ENCODE measurements around the gene PANX3.

DNA sequence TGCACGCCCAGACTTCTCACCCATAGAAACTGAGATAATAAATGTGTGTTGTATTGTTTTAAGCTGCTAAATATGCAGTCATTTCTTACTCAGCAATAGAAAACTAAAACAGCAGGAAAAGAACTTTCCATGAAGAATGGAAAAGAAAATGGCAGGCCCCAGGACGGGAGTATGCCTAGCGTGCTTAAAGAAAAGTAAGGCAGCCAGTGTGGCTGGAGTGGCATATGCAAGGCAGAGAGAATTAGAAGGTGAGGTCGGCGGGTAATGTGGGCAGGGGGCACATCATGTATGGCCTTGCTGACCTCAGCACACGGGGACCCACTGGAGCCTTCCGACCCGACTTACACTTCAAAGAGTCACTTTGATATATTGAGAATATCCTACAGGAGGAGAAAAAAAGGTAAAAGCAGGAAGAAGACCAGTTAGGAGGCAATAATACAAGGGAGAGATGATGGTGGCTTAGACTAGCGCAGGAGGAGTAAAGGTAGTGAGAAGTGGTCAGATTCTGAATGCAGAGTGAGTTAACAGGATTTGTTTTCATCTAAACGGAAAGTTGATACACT is 31.9 kb downstream of the PANX3 start:
- no peak for TF ChIP-seq BRCA1 (IDR thresholded peaks at IDR 0.05; ENCODE audit: low read depth, low read length)
- TF ChIP-seq ESRRA (IDR thresholded peaks at IDR 0.05; ENCODE audit: low read length), result no peak
- TF ChIP-seq CTCF (IDR thresholded peaks at IDR 0.05 in 2 of 3, conservative IDR thresholded peaks at IDR 0.05 in 1 of 3; ENCODE audit: control insufficient read depth in 2 of 3, extremely low read depth in 1 of 3, insufficient read depth in 1 of 3, low read depth in 3 of 3, low read length in 3 of 3), result no peak
- TF ChIP-seq YY1 (IDR thresholded peaks at IDR 0.05; ENCODE audit: low read depth, low read length), result no peak
- TF ChIP-seq, protein P1, sequence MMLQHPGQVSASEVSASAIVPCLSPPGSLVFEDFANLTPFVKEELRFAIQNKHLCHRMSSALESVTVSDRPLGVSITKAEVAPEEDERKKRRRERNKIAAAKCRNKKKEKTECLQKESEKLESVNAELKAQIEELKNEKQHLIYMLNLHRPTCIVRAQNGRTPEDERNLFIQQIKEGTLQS (IDR thresholded peaks at IDR 0.05; ENCODE audit: borderline replicate concordance, extremely low read depth, low read depth, low read length), result no peak
- TF ChIP-seq, protein P2, sequence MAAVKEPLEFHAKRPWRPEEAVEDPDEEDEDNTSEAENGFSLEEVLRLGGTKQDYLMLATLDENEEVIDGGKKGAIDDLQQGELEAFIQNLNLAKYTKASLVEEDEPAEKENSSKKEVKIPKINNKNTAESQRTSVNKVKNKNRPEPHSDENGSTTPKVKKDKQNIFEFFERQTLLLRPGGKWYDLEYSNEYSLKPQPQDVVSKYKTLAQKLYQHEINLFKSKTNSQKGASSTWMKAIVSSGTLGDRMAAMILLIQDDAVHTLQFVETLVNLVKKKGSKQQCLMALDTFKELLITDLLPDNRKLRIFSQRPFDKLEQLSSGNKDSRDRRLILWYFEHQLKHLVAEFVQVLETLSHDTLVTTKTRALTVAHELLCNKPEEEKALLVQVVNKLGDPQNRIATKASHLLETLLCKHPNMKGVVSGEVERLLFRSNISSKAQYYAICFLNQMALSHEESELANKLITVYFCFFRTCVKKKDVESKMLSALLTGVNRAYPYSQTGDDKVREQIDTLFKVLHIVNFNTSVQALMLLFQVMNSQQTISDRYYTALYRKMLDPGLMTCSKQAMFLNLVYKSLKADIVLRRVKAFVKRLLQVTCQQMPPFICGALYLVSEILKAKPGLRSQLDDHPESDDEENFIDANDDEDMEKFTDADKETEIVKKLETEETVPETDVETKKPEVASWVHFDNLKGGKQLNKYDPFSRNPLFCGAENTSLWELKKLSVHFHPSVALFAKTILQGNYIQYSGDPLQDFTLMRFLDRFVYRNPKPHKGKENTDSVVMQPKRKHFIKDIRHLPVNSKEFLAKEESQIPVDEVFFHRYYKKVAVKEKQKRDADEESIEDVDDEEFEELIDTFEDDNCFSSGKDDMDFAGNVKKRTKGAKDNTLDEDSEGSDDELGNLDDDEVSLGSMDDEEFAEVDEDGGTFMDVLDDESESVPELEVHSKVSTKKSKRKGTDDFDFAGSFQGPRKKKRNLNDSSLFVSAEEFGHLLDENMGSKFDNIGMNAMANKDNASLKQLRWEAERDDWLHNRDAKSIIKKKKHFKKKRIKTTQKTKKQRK (IDR thresholded peaks at IDR 0.05; ENCODE audit: low read depth, low read length), result no peak
- TF ChIP-seq POLR2AphosphoS5 (IDR thresholded peaks at IDR 0.05; ENCODE audit: low read length), result no peak
- TF ChIP-seq EP300 (IDR thresholded peaks at IDR 0.05; ENCODE audit: borderline replicate concordance in 1 of 2, control insufficient read depth in 1 of 2, low read depth in 2 of 2, low read length in 2 of 2), result no peak
- TF ChIP-seq RELA (IDR thresholded peaks at IDR 0.05; ENCODE audit: borderline replicate concordance, partially characterized antibody), result no peak
- no peak for TF ChIP-seq FOS (IDR thresholded peaks at IDR 0.05; ENCODE audit: borderline replicate concordance, extremely low read depth, insufficient read length)
- TF ChIP-seq EZH2 (IDR thresholded peaks at IDR 0.05; ENCODE audit: borderline replicate concordance, control insufficient read depth, low read depth, low read length), result no peak
- TF ChIP-seq CREB1 (IDR thresholded peaks at IDR 0.05; ENCODE audit: low read depth), result no peak

Measured in GM12878 (cell line).